ENCODE results near the gene ANG. TPM values are rescaled to one million over a fixed set of nuclear protein-coding genes. Genes with fewer than 3 reads are reported as not detected.

ANG gene
- total RNA-seq, 1 donor from 2014 or later = 4.0 TPM

DNA sequence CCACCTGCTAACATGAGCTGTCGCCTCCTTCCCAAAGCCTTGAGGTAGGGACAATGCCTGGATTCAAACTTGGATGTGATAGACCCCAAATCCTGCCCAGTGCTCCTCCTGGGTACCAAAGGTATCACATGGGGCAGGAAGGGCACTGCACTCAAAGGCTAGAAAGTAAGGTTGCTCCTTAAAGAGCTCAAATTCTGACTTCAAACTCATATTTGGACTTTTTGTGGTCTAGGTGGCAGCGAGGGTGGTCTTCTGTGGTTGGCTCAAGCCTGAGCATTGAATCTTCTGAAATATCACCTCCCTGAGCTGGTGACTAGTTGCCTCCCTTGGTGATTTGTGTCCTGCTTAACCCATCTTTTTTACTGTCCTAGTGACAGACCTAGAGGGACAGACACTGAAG, 12.5 kb upstream of the ANG start:
- FAIRE-seq (no peak), DNase-seq (ENCODE audit: low read depth) (no peak)
- Mint-ChIP-seq H3K36me3 (ENCODE audit: low read depth, unreplicated experiment) (no peaks in the 10 kb centered on the region), H3K4me3 (ENCODE audit: unreplicated experiment) (no peak overlapping the region), H3K9me3 (ENCODE audit: unreplicated experiment) (no peaks in the 10 kb centered on the region), H3K27me3 (ENCODE audit: low read depth, unreplicated experiment) (peaks cover 9% of the 10 kb centered on the region), H3K4me1 (ENCODE audit: low read depth, unreplicated experiment) (peaks cover 9% of the 10 kb centered on the region), H3K27ac (ENCODE audit: unreplicated experiment) (no peak overlapping the region)
- Histone ChIP-seq H3K4me3 (ENCODE audit: insufficient read depth, low read depth, low read length) (no peak overlapping the region), H3K4me1 (ENCODE audit: insufficient read depth, low read length) (peaks cover 7% of the 10 kb centered on the region), H4K20me1 (ENCODE audit: insufficient read depth, low read length) (no peaks in the 10 kb centered on the region), H3K4me2 (ENCODE audit: low read length) (no peak overlapping the region), H3K9ac (ENCODE audit: low read length) (no peak overlapping the region), H2AFZ (ENCODE audit: low read depth, low read length) (no peak overlapping the region), H3K27ac (ENCODE audit: low read depth, low read length) (no peak overlapping the region), H3K79me2 (ENCODE audit: insufficient read depth, low read length) (no peaks in the 10 kb centered on the region), H3K27me3 (ENCODE audit: insufficient read depth, low read length) (peaks cover 3% of the 10 kb centered on the region), H3K9me3 (ENCODE audit: insufficient read depth, low read depth, low read length) (no peaks in the 10 kb centered on the region), H3K36me3 (ENCODE audit: insufficient read depth, low read length) (no peaks in the 10 kb centered on the region)
- TF ChIP-seq, protein P1, sequence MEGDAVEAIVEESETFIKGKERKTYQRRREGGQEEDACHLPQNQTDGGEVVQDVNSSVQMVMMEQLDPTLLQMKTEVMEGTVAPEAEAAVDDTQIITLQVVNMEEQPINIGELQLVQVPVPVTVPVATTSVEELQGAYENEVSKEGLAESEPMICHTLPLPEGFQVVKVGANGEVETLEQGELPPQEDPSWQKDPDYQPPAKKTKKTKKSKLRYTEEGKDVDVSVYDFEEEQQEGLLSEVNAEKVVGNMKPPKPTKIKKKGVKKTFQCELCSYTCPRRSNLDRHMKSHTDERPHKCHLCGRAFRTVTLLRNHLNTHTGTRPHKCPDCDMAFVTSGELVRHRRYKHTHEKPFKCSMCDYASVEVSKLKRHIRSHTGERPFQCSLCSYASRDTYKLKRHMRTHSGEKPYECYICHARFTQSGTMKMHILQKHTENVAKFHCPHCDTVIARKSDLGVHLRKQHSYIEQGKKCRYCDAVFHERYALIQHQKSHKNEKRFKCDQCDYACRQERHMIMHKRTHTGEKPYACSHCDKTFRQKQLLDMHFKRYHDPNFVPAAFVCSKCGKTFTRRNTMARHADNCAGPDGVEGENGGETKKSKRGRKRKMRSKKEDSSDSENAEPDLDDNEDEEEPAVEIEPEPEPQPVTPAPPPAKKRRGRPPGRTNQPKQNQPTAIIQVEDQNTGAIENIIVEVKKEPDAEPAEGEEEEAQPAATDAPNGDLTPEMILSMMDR (IDR thresholded peaks at IDR 0.05; ENCODE audit: insufficient read depth, low read depth, low read length) = no peak
- no peak for TF ChIP-seq EZH2 (IDR thresholded peaks at IDR 0.05; ENCODE audit: insufficient read depth, low read length)

DNA sequence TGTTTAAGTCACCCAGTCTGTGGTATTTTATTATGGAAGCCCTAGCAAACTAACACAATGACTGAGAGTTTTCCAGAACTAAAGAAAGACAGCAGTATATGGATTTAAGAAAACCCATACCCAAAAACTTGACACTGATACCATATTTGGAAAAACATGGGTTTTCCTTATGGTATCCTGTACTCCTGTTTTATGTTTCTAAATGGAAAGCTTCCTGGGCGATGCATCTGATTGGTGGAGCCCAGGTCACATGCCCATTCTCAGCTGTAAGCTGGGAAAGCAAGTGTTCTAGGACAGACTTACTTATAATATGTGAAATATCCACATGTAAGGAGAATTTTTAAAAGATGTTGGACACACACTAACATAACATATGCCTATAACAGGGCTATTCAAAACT, 8.7 kb upstream of the ANG start:
- H3K27ac Mint-ChIP-seq (ENCODE audit: unreplicated experiment) = no peak overlapping the region
- H3K4me3 Mint-ChIP-seq (ENCODE audit: unreplicated experiment) = no peak overlapping the region
- TF ChIP-seq, protein P1 (IDR thresholded peaks at IDR 0.05; ENCODE audit: insufficient read depth, low read depth, low read length) = no peak
- TF ChIP-seq EZH2 (IDR thresholded peaks at IDR 0.05; ENCODE audit: insufficient read depth, low read length) = no peak
- no peaks in the 10 kb centered on the region for H3K79me2 ChIP-seq (ENCODE audit: insufficient read depth, low read length)
- H3K9ac ChIP-seq (ENCODE audit: low read length) = no peak overlapping the region
- FAIRE-seq (no peak), DNase-seq (ENCODE audit: low read depth) (no peak)
- peaks cover 9% of the 10 kb centered on the region for H3K27me3 Mint-ChIP-seq (ENCODE audit: low read depth, unreplicated experiment)
- H3K4me3 ChIP-seq (ENCODE audit: insufficient read depth, low read depth, low read length) = no peak overlapping the region
- H2AFZ ChIP-seq (ENCODE audit: low read depth, low read length) = no peak overlapping the region
- peaks cover 15% of the 10 kb centered on the region for H3K4me1 ChIP-seq (ENCODE audit: insufficient read depth, low read length)
- H3K27ac ChIP-seq (ENCODE audit: low read depth, low read length) = no peak overlapping the region
- no peaks in the 10 kb centered on the region for H3K36me3 Mint-ChIP-seq (ENCODE audit: low read depth, unreplicated experiment)
- peaks cover 3% of the 10 kb centered on the region for H3K27me3 ChIP-seq (ENCODE audit: insufficient read depth, low read length)
- H3K9me3 ChIP-seq (ENCODE audit: insufficient read depth, low read depth, low read length) = no peaks in the 10 kb centered on the region
- H3K36me3 ChIP-seq (ENCODE audit: insufficient read depth, low read length) = no peaks in the 10 kb centered on the region
- H3K9me3 Mint-ChIP-seq (ENCODE audit: unreplicated experiment) = no peaks in the 10 kb centered on the region
- no peak overlapping the region for H3K4me2 ChIP-seq (ENCODE audit: low read length)
- H3K4me1 Mint-ChIP-seq (ENCODE audit: low read depth, unreplicated experiment) = peaks cover 9% of the 10 kb centered on the region
- no peaks in the 10 kb centered on the region for H4K20me1 ChIP-seq (ENCODE audit: insufficient read depth, low read length)

DNA sequence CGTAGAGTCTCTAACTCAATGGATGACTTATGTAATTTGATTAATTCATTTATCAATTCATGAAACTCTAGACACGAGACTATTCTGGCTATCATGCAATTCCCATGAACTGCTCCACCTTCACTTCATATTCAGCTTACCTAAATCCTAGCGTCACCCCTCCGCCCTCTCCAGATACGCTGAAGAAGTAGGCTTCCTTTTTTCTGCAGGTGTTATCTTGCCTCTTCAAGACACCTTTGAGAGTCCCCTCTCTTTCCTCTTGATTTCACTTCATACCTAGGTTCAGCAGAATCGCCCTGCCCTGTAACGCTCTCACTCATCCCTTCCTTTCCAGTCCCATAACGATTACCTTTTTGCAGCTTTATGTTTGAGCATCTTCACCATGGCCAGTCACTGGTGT, 8.2 kb upstream of the ANG start:
- H3K36me3 Mint-ChIP-seq (ENCODE audit: low read depth, unreplicated experiment) = no peaks in the 10 kb centered on the region
- Histone ChIP-seq H3K4me3 (ENCODE audit: insufficient read depth, low read depth, low read length) (no peak overlapping the region), H2AFZ (ENCODE audit: low read depth, low read length) (no peak overlapping the region), H4K20me1 (ENCODE audit: insufficient read depth, low read length) (no peaks in the 10 kb centered on the region), H3K4me2 (ENCODE audit: low read length) (peak overlapping the region; percentile 92), H3K9me3 (ENCODE audit: insufficient read depth, low read depth, low read length) (no peaks in the 10 kb centered on the region), H3K4me1 (ENCODE audit: insufficient read depth, low read length) (peaks cover 15% of the 10 kb centered on the region), H3K27ac (ENCODE audit: low read depth, low read length) (no peak overlapping the region), H3K79me2 (ENCODE audit: insufficient read depth, low read length) (no peaks in the 10 kb centered on the region), H3K9ac (ENCODE audit: low read length) (no peak overlapping the region), H3K27me3 (ENCODE audit: insufficient read depth, low read length) (peaks cover 3% of the 10 kb centered on the region), H3K36me3 (ENCODE audit: insufficient read depth, low read length) (no peaks in the 10 kb centered on the region)
- TF ChIP-seq, protein P1 (IDR thresholded peaks at IDR 0.05; ENCODE audit: insufficient read depth, low read depth, low read length) = no peak
- TF ChIP-seq EZH2 (IDR thresholded peaks at IDR 0.05; ENCODE audit: insufficient read depth, low read length) = no peak
- no peak overlapping the region for H3K4me3 Mint-ChIP-seq (ENCODE audit: unreplicated experiment)
- DNase-seq (ENCODE audit: low read depth) (no peak), FAIRE-seq (no peak)
- no peaks in the 10 kb centered on the region for H3K9me3 Mint-ChIP-seq (ENCODE audit: unreplicated experiment)
- no peak overlapping the region for H3K27ac Mint-ChIP-seq (ENCODE audit: unreplicated experiment)
- H3K27me3 Mint-ChIP-seq (ENCODE audit: low read depth, unreplicated experiment) = peaks cover 9% of the 10 kb centered on the region
- H3K4me1 Mint-ChIP-seq (ENCODE audit: low read depth, unreplicated experiment) = peaks cover 9% of the 10 kb centered on the region
